Small intestine (tissue), 7 donors: ENCODE data around the gene NEU3. TPM values are rescaled to one million over a fixed set of nuclear protein-coding genes. Genes with fewer than 3 reads are reported as not detected.
"Not testable (repeated sequence)": the region's sequence is repeated elsewhere in the genome, so short reads cannot be mapped to it uniquely, and the experiment has no call there.

Source experiments
- DNase-seq, 2 donors: peaks; one replicate each; pipeline versions ENCODE4 v3.0.0 to v3.0.0-alpha.2; 2013
- FAIRE-seq: peaks from 2 replicates; lab custom pipeline; 2012; peaks lifted over from hg19 to GRCh38; lab: Jason Lieb, UNC
- H3K27ac ChIP-seq, 3 donors: one replicate each; pipeline ENCODE4 v1.5.1; 2013; ENCODE audit warnings: low read length in 2 of 3, mild to moderate bottlenecking in 2 of 3, control low read depth in 1 of 3, inconsistent platforms in 1 of 3, low read depth in 1 of 3, moderate library complexity in 1 of 3
- H3K27me3 ChIP-seq, 3 donors: one replicate each; pipeline ENCODE4 v1.6.1; 2013; ENCODE audit warnings: low read length in 3 of 3, inconsistent platforms in 1 of 3; ENCODE audit not compliant: control insufficient read depth in 3 of 3, insufficient read depth in 3 of 3
- H3K36me3 ChIP-seq, 3 donors: one replicate each; pipeline ENCODE4 v1.6.1; 2013; ENCODE audit warnings: low read length in 3 of 3, inconsistent platforms in 1 of 3, low read depth in 1 of 3, mild to moderate bottlenecking in 1 of 3, moderate library complexity in 1 of 3; ENCODE audit not compliant: control insufficient read depth in 3 of 3, insufficient read depth in 2 of 3
- H3K4me1 ChIP-seq, 3 donors: one replicate each; pipeline ENCODE4 v1.6.1; 2013; ENCODE audit warnings: low read length in 2 of 3, inconsistent platforms in 1 of 3, low read depth in 1 of 3, mild to moderate bottlenecking in 1 of 3, moderate library complexity in 1 of 3; ENCODE audit not compliant: control insufficient read depth in 3 of 3, insufficient read depth in 2 of 3
- H3K4me3 ChIP-seq, 3 donors: one replicate each; pipeline ENCODE4 v1.5.1; 2013; ENCODE audit warnings: low read length in 3 of 3, control low read depth in 1 of 3, inconsistent platforms in 1 of 3, low read depth in 1 of 3, mild to moderate bottlenecking in 1 of 3, moderate library complexity in 1 of 3
- H3K9me3 ChIP-seq, 2 donors: one replicate each; pipeline ENCODE4 v1.6.1; 2013; ENCODE audit warnings: low read depth in 1 of 2, low read length in 1 of 2; ENCODE audit not compliant: control insufficient read depth in 2 of 2, insufficient read depth in 1 of 2
- WGBS, 3 donors: extraction: QIAGEN DNeasy Blood & Tissue Kit; methylation state at CpG; one replicate each; pipeline ENCODE4 v1.1.7; 2013; 5-methylcytosine and 5-hydroxymethylcytosine counted together
- polyA plus RNA-seq, 4 donors: library from polyadenylated mRNA; stranded (reverse) in 3 of 4; unstranded in 1 of 4; fragments of 200-250 nt in 3 of 4; fragments of 120-200 nt in 1 of 4; gene quantifications; one replicate each; pipeline versions ENCODE4 v1.2.1 to v1.2.3, GENCODE V29; 2013
- donor health status: healthy with polysubstance abuse.
- donor health status: control.
- donor health status: control.
- donor health status: Bipolar disorder and iron deficiency.
- donor health status: healthy.

The NEU3 gene
- polyA plus RNA-seq, 4 donors, result 0.89 to 12.1 (median 2.7) TPM

- H3K36me3 ChIP-seq, result peaks cover 2 to 13% (median 2%) of the 10 kb centered on the region in 3 donors
- H3K27ac ChIP-seq, result no peak overlapping the region
- no peak overlapping the region for H3K4me3 ChIP-seq
- no peak for FAIRE-seq
- H3K9me3 ChIP-seq, result no peaks in the 10 kb centered on the region
- no peaks in the 10 kb centered on the region for H3K27me3 ChIP-seq
- no peak for DNase-seq
- no peaks in the 10 kb centered on the region for H3K4me1 ChIP-seq
Observed at GRCh38 chr11:75013051-75013450, 24.3 kb downstream of the NEU3 start.

GRCh38 chr11:75014129-75014528, 25.4 kb downstream of the NEU3 start:
- FAIRE-seq, result no peak
- no peak overlapping the region for H3K4me3 ChIP-seq
- H3K27ac ChIP-seq, result no peak overlapping the region
- no peaks in the 10 kb centered on the region for H3K27me3 ChIP-seq
- H3K9me3 ChIP-seq, result peaks cover 0 to 7% of the 10 kb centered on the region in 2 donors
- 9 to 23% (median 12%) methylated on average over 1 of the region's 1 CpG for WGBS, 3 donors
- peaks cover 0 to 9% (median 2%) of the 10 kb centered on the region in 3 donors for H3K36me3 ChIP-seq
- no peaks in the 10 kb centered on the region for H3K4me1 ChIP-seq
- DNase-seq, result no peak

DNA sequence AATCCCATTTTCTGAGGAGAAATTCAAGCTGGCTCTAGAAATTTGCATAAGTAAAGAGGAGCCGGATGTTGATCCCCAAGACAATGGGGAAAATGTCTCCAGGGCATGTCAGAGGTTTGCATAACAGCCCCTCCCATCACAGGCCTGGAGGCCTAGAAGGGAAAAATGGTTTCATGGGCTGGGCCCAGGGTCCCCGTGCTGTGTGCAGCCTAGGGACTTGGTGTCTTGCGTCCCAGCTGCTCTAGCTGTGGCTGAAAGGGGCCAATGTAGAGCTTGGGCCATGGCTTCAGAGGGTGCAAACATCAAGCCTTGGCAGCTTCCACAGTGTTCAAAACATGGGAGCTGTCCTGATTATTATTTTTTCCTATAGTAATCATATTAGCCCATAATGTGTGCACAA, 30.5 kb downstream of the NEU3 start:
- not testable (repeated sequence) for H3K27ac ChIP-seq, FAIRE-seq, H3K36me3 ChIP-seq, DNase-seq, H3K4me3 ChIP-seq, H3K27me3 ChIP-seq
- Histone ChIP-seq H3K4me1 (peaks cover 0 to 15% (median 0%) of the 10 kb centered on the region in 3 donors), H3K9me3 (peaks cover 1 to 24% of the 10 kb centered on the region in 2 donors)
- 94 to 97% (median 95%) methylated on average over 3 of the region's 3 CpGs for WGBS, 3 donors

GRCh38 chr11:75020328-75020727, 31.6 kb downstream of the NEU3 start:
- not testable (repeated sequence) for H3K36me3 ChIP-seq, H3K27ac ChIP-seq, H3K4me3 ChIP-seq, H3K27me3 ChIP-seq, DNase-seq, FAIRE-seq
- H3K9me3 ChIP-seq, result peaks cover 1 to 24% of the 10 kb centered on the region in 2 donors
- H3K4me1 ChIP-seq, result peaks cover 0 to 23% (median 0%) of the 10 kb centered on the region in 3 donors
- WGBS, 3 donors, result 79 to 88% (median 81%) methylated on average over 5 of the region's 5 CpGs

GRCh38 chr11:75022296-75022695, 33.6 kb downstream of the NEU3 start:
- H3K27ac ChIP-seq, result no peak overlapping the region
- FAIRE-seq (no peak), DNase-seq (no peak)
- H3K9me3 ChIP-seq, result peaks cover 1 to 24% of the 10 kb centered on the region in 2 donors
- H3K4me1 ChIP-seq, result peaks cover 0 to 24% (median 0%) of the 10 kb centered on the region in 3 donors
- no peaks in the 10 kb centered on the region for H3K27me3 ChIP-seq
- WGBS, 3 donors, result 81 to 87% (median 85%) methylated on average over 3 of the region's 3 CpGs
- H3K36me3 ChIP-seq, result peaks cover 0 to 2% (median 0%) of the 10 kb centered on the region in 3 donors
- no peak overlapping the region for H3K4me3 ChIP-seq

- H3K4me1 ChIP-seq, result peaks cover 0 to 24% (median 0%) of the 10 kb centered on the region in 3 donors
- H3K9me3 ChIP-seq, result peaks cover 1 to 24% of the 10 kb centered on the region in 2 donors
- FAIRE-seq (no peak), DNase-seq (peak; percentile 79 to 89)
- H3K4me3 ChIP-seq, result no peak overlapping the region
- H3K27ac ChIP-seq, result no peak overlapping the region
- 51 to 59% (median 52%) methylated on average over 5 of the region's 5 CpGs for WGBS, 3 donors
- H3K27me3 ChIP-seq, result no peaks in the 10 kb centered on the region
- H3K36me3 ChIP-seq, result peaks cover 0 to 2% (median 0%) of the 10 kb centered on the region in 3 donors
Observed at GRCh38 chr11:75022759-75023396, 34.1 kb downstream of the NEU3 start.

GRCh38 chr11:75023446-75024067, 34.8 kb downstream of the NEU3 start:
- Histone ChIP-seq H3K27me3 (no peaks in the 10 kb centered on the region), H3K4me3 (no peak overlapping the region), H3K36me3 (peaks cover 0 to 2% (median 0%) of the 10 kb centered on the region in 3 donors), H3K4me1 (peaks cover 0 to 24% (median 0%) of the 10 kb centered on the region in 3 donors), H3K27ac (no peak overlapping the region), H3K9me3 (peaks cover 1 to 19% of the 10 kb centered on the region in 2 donors)
- FAIRE-seq, result no peak
- DNase-seq, result no peak
- WGBS, 3 donors, result 91 to 93% (median 93%) methylated on average over 6 of the region's 6 CpGs

DNA sequence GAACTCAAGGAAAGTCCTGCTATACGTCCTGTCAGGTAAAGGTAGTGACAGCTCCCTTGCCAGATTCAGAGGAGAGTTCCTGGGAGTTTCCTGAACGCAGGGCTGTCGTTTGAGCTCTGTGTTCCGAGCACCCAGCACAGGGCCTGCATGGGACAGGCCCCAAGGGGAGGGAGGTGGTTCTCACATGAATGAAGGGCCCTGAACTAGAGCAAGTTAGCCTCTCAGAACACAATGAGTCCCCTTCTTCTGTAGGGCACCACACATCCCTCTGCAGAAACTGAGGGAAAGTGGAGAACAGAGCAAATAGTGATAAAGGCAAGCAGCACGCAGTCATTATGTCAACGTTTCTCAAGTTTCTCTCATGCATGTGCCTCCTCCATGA, 35.3 kb downstream of the NEU3 start:
- Histone ChIP-seq H3K27me3 (no peaks in the 10 kb centered on the region), H3K4me3 (no peak overlapping the region), H3K4me1 (peaks cover 0 to 24% (median 0%) of the 10 kb centered on the region in 3 donors), H3K36me3 (peaks cover 0 to 2% (median 0%) of the 10 kb centered on the region in 3 donors), H3K9me3 (peaks cover 1 to 18% of the 10 kb centered on the region in 2 donors), H3K27ac (no peak overlapping the region)
- FAIRE-seq (no peak), DNase-seq (no peak)
- 75 to 87% (median 82%) methylated on average over 6 of the region's 6 CpGs for WGBS, 3 donors
